ENCODE measurements around the gene CCDC13. TPM values are rescaled to one million over a fixed set of nuclear protein-coding genes. Genes with fewer than 3 reads are reported as not detected.
A peak's percentile ranks its signal among the peaks of the same experiment; 100 is the strongest.

CCDC13 gene
- total and polyA plus RNA-seq, 5 donors from 2014 or later, result 0.15 to 0.33 (median 0.29) TPM; not detected in 1

DNA sequence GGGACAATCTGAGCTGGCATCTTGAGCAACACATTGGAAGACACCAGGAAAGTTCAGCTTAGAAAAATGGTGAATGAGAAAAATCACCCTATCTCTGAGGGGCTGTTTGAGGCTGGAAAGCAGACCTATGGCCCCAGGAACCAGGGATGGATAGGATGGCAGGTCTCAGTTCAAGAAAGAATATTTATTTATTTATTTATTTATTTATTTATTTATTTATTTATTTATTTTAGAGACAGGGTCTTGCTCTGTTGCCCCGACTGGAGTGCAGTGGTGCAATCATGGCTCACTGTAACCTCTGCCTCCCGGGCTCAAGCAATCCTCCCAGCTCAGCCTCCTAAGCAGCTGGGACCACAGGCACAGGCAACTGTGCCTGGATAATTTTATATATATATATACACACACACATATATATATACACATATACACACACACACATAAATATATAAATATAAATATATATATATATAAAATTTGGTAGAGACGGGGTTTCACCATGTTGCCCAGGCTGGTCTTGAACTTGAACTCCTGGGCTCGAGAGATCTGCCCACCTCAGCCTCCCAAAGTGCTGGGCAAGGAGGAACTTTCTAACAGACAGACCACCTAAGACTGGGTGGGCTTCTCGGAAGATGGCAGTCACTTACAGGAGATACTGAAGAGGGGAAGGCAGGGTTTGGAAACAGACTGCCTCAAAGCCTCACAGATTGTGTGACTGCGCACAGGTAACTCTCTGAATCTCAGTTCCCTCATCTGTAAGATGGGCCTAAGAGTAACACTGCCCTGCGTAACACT, 29.7 kb downstream of the CCDC13 start:
- Histone ChIP-seq H3K4me3 (ENCODE audit: low read depth, low read length) (no peak overlapping the region), H3K4me1 (ENCODE audit: control insufficient read depth, insufficient read depth, low read length, poor library complexity, severe bottlenecking) (peaks cover 27% of the 10 kb centered on the region), H3K27me3 (ENCODE audit: control insufficient read depth, insufficient read depth, low read length) (no peaks in the 10 kb centered on the region), H3K9me3 (ENCODE audit: control insufficient read depth in 2 of 2, low read length in 2 of 2) (no peaks in the 10 kb centered on the region), H3K36me3 (ENCODE audit: control insufficient read depth, insufficient read depth, low read length) (no peaks in the 10 kb centered on the region), H3K27ac (ENCODE audit: insufficient read depth, low read length, poor library complexity, severe bottlenecking) (no peak overlapping the region)
- peaks cover 0 to 2% (median 0%) of the 10 kb centered on the region in 7 donors for H3K9me3 Mint-ChIP-seq
- no peak overlapping the region for H3K4me3 Mint-ChIP-seq
- H3K4me1 Mint-ChIP-seq, result peaks cover 9 to 34% (median 24%) of the 10 kb centered on the region in 4 donors
- peak overlapping the region in 1 of 3 donors; percentile 42 for H3K27ac Mint-ChIP-seq
- ATAC-seq (ENCODE audit: low read depth in 2 of 2) (no peak), DNase-seq (no peak)
- no peaks in the 10 kb centered on the region for H3K27me3 Mint-ChIP-seq
- no peaks in the 10 kb centered on the region for H3K36me3 Mint-ChIP-seq

- no peak overlapping the region for H3K4me3 ChIP-seq (ENCODE audit: low read depth, low read length)
- peaks cover 0 to 2% (median 0%) of the 10 kb centered on the region in 7 donors for H3K9me3 Mint-ChIP-seq
- peaks cover 20% of the 10 kb centered on the region for H3K4me1 ChIP-seq (ENCODE audit: control insufficient read depth, insufficient read depth, low read length, poor library complexity, severe bottlenecking)
- no peaks in the 10 kb centered on the region for H3K9me3 ChIP-seq (ENCODE audit: control insufficient read depth in 2 of 2, low read length in 2 of 2)
- no peaks in the 10 kb centered on the region for H3K36me3 Mint-ChIP-seq
- ATAC-seq (ENCODE audit: low read depth in 2 of 2) (no peak), DNase-seq (no peak)
- peaks cover 2 to 27% (median 17%) of the 10 kb centered on the region in 4 donors for H3K4me1 Mint-ChIP-seq
- no peaks in the 10 kb centered on the region for H3K27me3 Mint-ChIP-seq
- H3K36me3 ChIP-seq (ENCODE audit: control insufficient read depth, insufficient read depth, low read length), result no peaks in the 10 kb centered on the region
- H3K27ac Mint-ChIP-seq, result no peak overlapping the region
- H3K27me3 ChIP-seq (ENCODE audit: control insufficient read depth, insufficient read depth, low read length), result no peaks in the 10 kb centered on the region
- H3K4me3 Mint-ChIP-seq, result no peak overlapping the region
- no peak overlapping the region for H3K27ac ChIP-seq (ENCODE audit: insufficient read depth, low read length, poor library complexity, severe bottlenecking)
Observed at GRCh38 chr3:42742688-42743087, 30.4 kb downstream of the CCDC13 start.

DNA sequence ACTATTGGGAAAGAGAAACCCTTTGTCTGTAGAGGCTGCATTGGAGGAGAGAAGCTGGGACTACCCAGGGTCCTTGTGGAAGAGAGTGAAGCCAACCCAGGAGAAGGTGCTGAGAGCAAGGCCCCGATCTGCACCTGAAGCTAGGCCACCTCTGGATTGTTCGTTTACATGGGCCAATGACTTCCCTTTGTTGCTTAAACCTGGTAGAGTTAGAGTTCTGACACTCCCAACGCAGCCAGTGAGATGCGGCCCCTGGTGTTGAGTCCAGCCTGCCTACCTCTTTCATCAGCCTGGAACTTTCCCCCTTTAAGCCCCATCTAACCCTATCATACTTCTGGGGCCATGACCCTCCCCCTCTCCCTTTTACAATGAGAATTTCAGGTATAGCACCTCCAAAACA, 30.8 kb downstream of the CCDC13 start:
- no peak overlapping the region for H3K4me3 ChIP-seq (ENCODE audit: low read depth, low read length)
- no peak for DNase-seq
- H3K27ac Mint-ChIP-seq, result no peak overlapping the region

GRCh38 chr3:42741796-42742195, 31.3 kb downstream of the CCDC13 start:
- Mint-ChIP-seq H3K36me3 (no peaks in the 10 kb centered on the region), H3K9me3 (peaks cover 0 to 2% (median 0%) of the 10 kb centered on the region in 7 donors), H3K4me1 (peaks cover 0 to 18% (median 9%) of the 10 kb centered on the region in 4 donors), H3K4me3 (no peak overlapping the region), H3K27me3 (no peaks in the 10 kb centered on the region), H3K27ac (no peak overlapping the region)
- H3K36me3 ChIP-seq (ENCODE audit: control insufficient read depth, insufficient read depth, low read length), result no peaks in the 10 kb centered on the region
- H3K9me3 ChIP-seq (ENCODE audit: control insufficient read depth in 2 of 2, low read length in 2 of 2), result no peaks in the 10 kb centered on the region
- peaks cover 11% of the 10 kb centered on the region for H3K4me1 ChIP-seq (ENCODE audit: control insufficient read depth, insufficient read depth, low read length, poor library complexity, severe bottlenecking)
- H3K27ac ChIP-seq (ENCODE audit: insufficient read depth, low read length, poor library complexity, severe bottlenecking), result no peak overlapping the region
- ATAC-seq (ENCODE audit: low read depth in 2 of 2), result no peak
- H3K27me3 ChIP-seq (ENCODE audit: control insufficient read depth, insufficient read depth, low read length), result no peaks in the 10 kb centered on the region
- H3K4me3 ChIP-seq (ENCODE audit: low read depth, low read length), result no peak overlapping the region
- no peak for DNase-seq

More for the DNA sequence above, 30.8 kb downstream of the CCDC13 start:
- Histone ChIP-seq H3K36me3 (ENCODE audit: control insufficient read depth, insufficient read depth, low read length) (no peaks in the 10 kb centered on the region), H3K9me3 (ENCODE audit: control insufficient read depth in 2 of 2, low read length in 2 of 2) (no peaks in the 10 kb centered on the region), H3K27ac (ENCODE audit: insufficient read depth, low read length, poor library complexity, severe bottlenecking) (no peak overlapping the region), H3K4me1 (ENCODE audit: control insufficient read depth, insufficient read depth, low read length, poor library complexity, severe bottlenecking) (peaks cover 16% of the 10 kb centered on the region), H3K27me3 (ENCODE audit: control insufficient read depth, insufficient read depth, low read length) (no peaks in the 10 kb centered on the region)
- Mint-ChIP-seq H3K9me3 (peaks cover 0 to 2% (median 0%) of the 10 kb centered on the region in 7 donors), H3K27me3 (no peaks in the 10 kb centered on the region), H3K4me1 (peaks cover 0 to 23% (median 13%) of the 10 kb centered on the region in 4 donors), H3K36me3 (no peaks in the 10 kb centered on the region), H3K4me3 (no peak overlapping the region)
- ATAC-seq (ENCODE audit: low read depth in 2 of 2), result no peak

DNA sequence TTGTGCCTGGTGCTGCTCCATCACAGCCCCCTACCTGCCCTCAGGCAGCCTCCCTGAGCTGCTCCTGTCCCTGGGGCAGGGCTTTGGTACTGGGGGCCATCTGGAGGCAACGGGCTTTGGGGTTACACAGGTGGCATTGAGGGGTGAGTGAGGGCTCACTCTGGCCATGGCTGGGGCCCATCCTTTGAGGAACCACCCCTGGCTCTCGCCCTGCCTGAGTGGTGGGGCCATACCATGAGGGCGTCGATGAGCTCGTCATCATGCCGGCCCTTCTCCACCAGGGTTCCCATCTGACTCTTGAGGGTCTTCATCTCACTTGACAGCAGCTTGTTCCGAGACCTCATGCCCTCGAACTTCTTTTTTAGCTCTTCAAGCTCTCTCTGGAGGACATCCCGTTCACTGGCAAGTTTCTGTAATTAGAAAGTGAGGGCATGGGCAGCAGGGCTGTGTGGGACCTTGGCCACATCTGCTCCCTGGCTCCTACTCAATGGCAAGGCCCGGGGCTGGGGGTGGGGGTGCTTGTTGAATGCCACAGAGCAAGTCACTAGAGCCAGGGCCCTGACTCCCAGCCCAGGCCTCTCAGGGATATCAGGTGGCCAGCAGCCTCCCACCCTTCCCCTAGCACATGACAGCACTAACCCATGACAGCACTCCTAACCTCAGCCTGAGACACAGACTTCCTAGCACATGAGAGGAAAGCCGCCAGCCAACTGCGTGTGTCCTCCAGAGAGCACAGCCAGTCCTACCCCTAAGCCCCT, 33.5 kb downstream of the CCDC13 start:
- Mint-ChIP-seq H3K4me1 (peaks cover 0 to 8% (median 4%) of the 10 kb centered on the region in 4 donors), H3K36me3 (no peaks in the 10 kb centered on the region), H3K27me3 (peaks cover 7% of the 10 kb centered on the region), H3K9me3 (peaks cover 0 to 2% (median 0%) of the 10 kb centered on the region in 7 donors), H3K27ac (peak overlapping the region in 1 of 3 donors; percentile 78), H3K4me3 (no peak overlapping the region)
- H3K36me3 ChIP-seq (ENCODE audit: control insufficient read depth, insufficient read depth, low read length), result no peaks in the 10 kb centered on the region
- H3K27me3 ChIP-seq (ENCODE audit: control insufficient read depth, insufficient read depth, low read length), result no peaks in the 10 kb centered on the region
- peaks cover 3% of the 10 kb centered on the region for H3K4me1 ChIP-seq (ENCODE audit: control insufficient read depth, insufficient read depth, low read length, poor library complexity, severe bottlenecking)
- no peak overlapping the region for H3K4me3 ChIP-seq (ENCODE audit: low read depth, low read length)
- ATAC-seq (ENCODE audit: low read depth in 2 of 2), result no peak
- DNase-seq, result no peak
- no peak overlapping the region for H3K27ac ChIP-seq (ENCODE audit: insufficient read depth, low read length, poor library complexity, severe bottlenecking)
- H3K9me3 ChIP-seq (ENCODE audit: control insufficient read depth in 2 of 2, low read length in 2 of 2), result no peaks in the 10 kb centered on the region

DNA sequence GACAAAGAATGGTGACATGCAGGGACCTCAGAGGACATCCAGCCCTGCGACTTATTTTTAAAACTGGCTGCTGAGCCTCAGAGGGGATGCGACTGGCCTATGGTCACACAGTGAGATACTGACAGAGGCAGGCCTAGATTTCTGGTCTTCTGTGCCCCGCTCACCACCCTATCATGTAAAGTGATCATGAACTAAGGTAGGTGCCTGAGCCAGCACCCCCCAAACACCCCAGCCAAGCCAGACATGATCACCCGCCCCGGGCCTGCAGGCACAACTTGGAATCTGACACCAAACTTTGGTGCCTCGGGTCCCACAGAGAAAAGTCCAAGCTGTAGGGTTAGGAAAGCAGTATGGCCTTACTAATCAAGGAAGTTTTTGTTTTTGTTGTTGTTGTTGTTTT, 36.5 kb downstream of the CCDC13 start:
- Histone ChIP-seq H3K27me3 (ENCODE audit: control insufficient read depth, insufficient read depth, low read length) (no peaks in the 10 kb centered on the region), H3K4me1 (ENCODE audit: control insufficient read depth, insufficient read depth, low read length, poor library complexity, severe bottlenecking) (no peaks in the 10 kb centered on the region), H3K36me3 (ENCODE audit: control insufficient read depth, insufficient read depth, low read length) (no peaks in the 10 kb centered on the region), H3K27ac (ENCODE audit: insufficient read depth, low read length, poor library complexity, severe bottlenecking) (no peak overlapping the region), H3K4me3 (ENCODE audit: low read depth, low read length) (no peak overlapping the region), H3K9me3 (ENCODE audit: control insufficient read depth in 2 of 2, low read length in 2 of 2) (no peaks in the 10 kb centered on the region)
- H3K27me3 Mint-ChIP-seq, result peaks cover 7% of the 10 kb centered on the region
- no peak for ATAC-seq (ENCODE audit: low read depth in 2 of 2)
- no peaks in the 10 kb centered on the region for H3K4me1 Mint-ChIP-seq
- H3K9me3 Mint-ChIP-seq, result peaks cover 0 to 4% (median 0%) of the 10 kb centered on the region in 7 donors
- H3K4me3 Mint-ChIP-seq, result no peak overlapping the region
- DNase-seq, result no peak
- H3K36me3 Mint-ChIP-seq, result no peaks in the 10 kb centered on the region
- no peak overlapping the region for H3K27ac Mint-ChIP-seq

DNA sequence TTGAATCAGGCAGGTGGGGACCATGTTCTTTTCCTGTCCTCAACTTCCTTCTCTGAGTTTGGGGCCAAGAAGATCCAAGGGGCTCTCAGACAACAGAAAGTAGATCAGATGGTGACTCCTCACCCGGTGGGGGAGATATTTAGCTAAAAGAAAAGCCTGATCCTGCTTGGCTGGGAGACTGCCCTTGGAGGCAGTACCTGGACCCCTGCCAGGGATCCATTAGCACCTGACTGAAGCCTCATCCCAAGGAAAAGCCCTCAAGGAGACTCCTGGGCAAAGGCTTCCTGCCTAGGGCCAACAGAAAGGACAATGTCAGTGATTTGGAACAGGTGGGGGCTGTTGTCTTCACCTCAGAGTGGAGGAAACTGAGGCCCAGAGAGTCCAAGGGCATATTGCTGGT, 37.0 kb downstream of the CCDC13 start:
- Mint-ChIP-seq H3K4me3 (no peak overlapping the region), H3K36me3 (no peaks in the 10 kb centered on the region), H3K27ac (no peak overlapping the region), H3K4me1 (no peaks in the 10 kb centered on the region), H3K27me3 (peaks cover 7% of the 10 kb centered on the region), H3K9me3 (peaks cover 0 to 4% (median 0%) of the 10 kb centered on the region in 7 donors)
- Histone ChIP-seq H3K36me3 (ENCODE audit: control insufficient read depth, insufficient read depth, low read length) (no peaks in the 10 kb centered on the region), H3K4me1 (ENCODE audit: control insufficient read depth, insufficient read depth, low read length, poor library complexity, severe bottlenecking) (no peaks in the 10 kb centered on the region), H3K27ac (ENCODE audit: insufficient read depth, low read length, poor library complexity, severe bottlenecking) (no peak overlapping the region), H3K4me3 (ENCODE audit: low read depth, low read length) (no peak overlapping the region), H3K27me3 (ENCODE audit: control insufficient read depth, insufficient read depth, low read length) (no peaks in the 10 kb centered on the region), H3K9me3 (ENCODE audit: control insufficient read depth in 2 of 2, low read length in 2 of 2) (no peaks in the 10 kb centered on the region)
- ATAC-seq (ENCODE audit: low read depth in 2 of 2) (no peak), DNase-seq (no peak)

Data from CD4-positive, CD25-positive, alpha-beta regulatory T cell (primary cell).